ENCODE data around the gene NRTN.
"Not testable (repeated sequence)": the region's sequence is repeated elsewhere in the genome, so short reads cannot be mapped to it uniquely, and the experiment has no call there.

NRTN gene

GRCh38 chr19:5804516-5805461, at the start of gene NRTN:
NRTN (plus strand) TSS chr19:5805067; CDS start chr19:5824166, 19,099 bp downstream.
- peak; percentile 55 for DNase-seq

- no peak for DNase-seq
Observed at GRCh38 chr19:5762608-5763217, 42.2 kb upstream of the NRTN start.

- DNase-seq: no peak
Observed at GRCh38 chr19:5765220-5765619, 39.6 kb upstream of the NRTN start.

- no peak for DNase-seq
Observed at GRCh38 chr19:5767949-5768348, 36.9 kb upstream of the NRTN start.

GRCh38 chr19:5772416-5772815, 32.5 kb upstream of the NRTN start:
- no peak for DNase-seq

- no peak for DNase-seq
Observed at GRCh38 chr19:5773276-5773675, 31.6 kb upstream of the NRTN start.

GRCh38 chr19:5774921-5775320, 29.9 kb upstream of the NRTN start:
- no peak for DNase-seq

- no peak for DNase-seq
Observed at GRCh38 chr19:5775668-5776309, 29.1 kb upstream of the NRTN start.

- DNase-seq: no peak
Observed at GRCh38 chr19:5778402-5778801, 26.5 kb upstream of the NRTN start.

GRCh38 chr19:5780916-5781315, 24.0 kb upstream of the NRTN start:
- not testable (repeated sequence) for DNase-seq

- DNase-seq: no peak
Observed at GRCh38 chr19:5782322-5782721, 22.5 kb upstream of the NRTN start.

- DNase-seq: no peak
Observed at GRCh38 chr19:5782945-5783919, 21.6 kb upstream of the NRTN start.

- no peak for DNase-seq
Observed at GRCh38 chr19:5784581-5785147, 20.2 kb upstream of the NRTN start, which contains the start of gene PRR22. PRR22 (minus strand) TSS chr19:5784746; CDS start chr19:5784660, 86 bp downstream.

- DNase-seq: no peak
Observed at GRCh38 chr19:5785423-5785822, 19.4 kb upstream of the NRTN start.

- DNase-seq: no peak
Observed at GRCh38 chr19:5786593-5787408, 18.1 kb upstream of the NRTN start.

GRCh38 chr19:5787409-5788182, 17.3 kb upstream of the NRTN start:
- no peak for DNase-seq

- DNase-seq: no peak
Observed at GRCh38 chr19:5788422-5788821, 16.4 kb upstream of the NRTN start.

GRCh38 chr19:5789351-5789761, 15.5 kb upstream of the NRTN start:
- no peak for DNase-seq

- no peak for DNase-seq
Observed at GRCh38 chr19:5789886-5790558, 14.8 kb upstream of the NRTN start.

All from CD4-positive, alpha-beta T cell treated with Interleukin-21 for 1 hour (primary cell).